HG02623 (cell line): ENCODE measurements around the gene CNGA2.

ENCODE experiments used
- ATAC-seq: cut with Tn5 transposase; IDR thresholded peaks from one replicate; pipeline ENCODE4 v1.9.1; 2021; ENCODE audit warnings: moderate library complexity; ENCODE audit not compliant: unreplicated experiment

Gene CNGA2

GRCh38 chrX:151711154-151711553 is 23.4 kb upstream of the CNGA2 start:
- ATAC-seq, result no peak

DNA sequence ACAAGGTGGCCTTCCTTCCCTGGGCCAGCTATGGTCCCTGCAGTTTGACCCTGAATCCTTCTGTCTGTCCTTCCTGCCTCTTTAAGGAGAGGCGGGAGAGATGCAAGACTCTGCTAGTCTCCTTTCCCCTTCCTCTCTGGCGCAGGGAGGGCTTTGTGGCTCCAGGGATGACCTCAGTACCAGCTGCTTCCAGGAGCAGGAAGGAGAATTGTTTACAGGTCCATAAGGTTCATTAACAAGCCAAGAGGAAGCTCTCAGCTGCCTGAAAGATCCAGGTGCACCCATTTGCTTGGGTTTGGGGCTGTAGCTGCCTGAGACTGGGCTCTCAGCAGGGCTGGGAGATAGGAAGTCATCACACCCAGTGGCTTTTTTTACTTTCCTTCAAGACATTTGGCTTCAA is 22.8 kb upstream of the CNGA2 start:
- no peak for ATAC-seq

- no peak for ATAC-seq
Measured at GRCh38 chrX:151712253-151712652, 22.3 kb upstream of the CNGA2 start.

GRCh38 chrX:151713849-151714248 is 20.7 kb upstream of the CNGA2 start:
- no peak for ATAC-seq

GRCh38 chrX:151714362-151714761 is 20.2 kb upstream of the CNGA2 start:
- ATAC-seq, result no peak

GRCh38 chrX:151715752-151716151 is 18.8 kb upstream of the CNGA2 start, which contains the start of gene FATE1:
FATE1 (plus strand) TSS chrX:151716035; CDS start chrX:151716120, 85 bp downstream.
- no peak for ATAC-seq

GRCh38 chrX:151722241-151722846 is 12.2 kb upstream of the CNGA2 start:
- no peak for ATAC-seq

- ATAC-seq, result no peak
Measured at GRCh38 chrX:151723156-151723760, 11.3 kb upstream of the CNGA2 start.

GRCh38 chrX:151724563-151725337 is 9.8 kb upstream of the CNGA2 start:
- ATAC-seq, result no peak

DNA sequence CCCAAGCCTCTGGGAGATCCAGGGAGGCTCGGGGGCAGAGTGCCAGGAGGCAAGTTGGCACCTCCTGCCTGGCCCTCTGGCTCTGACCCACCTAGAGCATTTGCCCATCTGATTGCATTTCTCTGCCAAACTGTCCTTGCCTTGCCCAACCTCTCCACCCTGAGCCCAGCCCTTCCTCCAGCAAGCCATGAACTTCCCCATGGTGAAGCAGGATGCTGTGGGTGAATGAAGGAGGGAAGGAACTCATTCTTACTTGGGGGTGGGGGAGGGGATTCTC is 9.3 kb upstream of the CNGA2 start:
- no peak for ATAC-seq

- ATAC-seq, result no peak
Measured at GRCh38 chrX:151726751-151727150, 7.8 kb upstream of the CNGA2 start.

GRCh38 chrX:151727346-151727745 is 7.2 kb upstream of the CNGA2 start:
- no peak for ATAC-seq

GRCh38 chrX:151729056-151729725 is 5.4 kb upstream of the CNGA2 start:
- ATAC-seq, result no peak

DNA sequence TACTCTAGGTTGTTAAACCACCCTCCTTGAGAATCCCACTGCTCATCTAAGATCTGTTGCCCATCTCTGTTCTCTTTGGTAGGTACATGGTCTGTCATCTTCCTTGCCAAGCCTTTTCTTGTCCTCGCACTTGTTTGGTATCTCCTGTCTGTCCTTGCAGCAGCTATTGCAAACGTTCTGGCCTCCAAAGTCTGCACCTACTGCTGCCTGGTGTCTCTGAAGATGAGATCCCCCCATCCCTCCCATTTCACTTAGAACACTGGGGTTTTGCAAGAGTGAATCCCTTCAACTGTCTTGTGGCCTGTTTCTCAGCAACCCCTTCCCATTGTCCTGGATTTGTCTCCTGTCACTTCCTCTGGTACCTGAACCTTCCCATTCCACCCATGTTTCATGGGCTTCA is 673 bp downstream of the CNGA2 start:
- no peak for ATAC-seq

DNA sequence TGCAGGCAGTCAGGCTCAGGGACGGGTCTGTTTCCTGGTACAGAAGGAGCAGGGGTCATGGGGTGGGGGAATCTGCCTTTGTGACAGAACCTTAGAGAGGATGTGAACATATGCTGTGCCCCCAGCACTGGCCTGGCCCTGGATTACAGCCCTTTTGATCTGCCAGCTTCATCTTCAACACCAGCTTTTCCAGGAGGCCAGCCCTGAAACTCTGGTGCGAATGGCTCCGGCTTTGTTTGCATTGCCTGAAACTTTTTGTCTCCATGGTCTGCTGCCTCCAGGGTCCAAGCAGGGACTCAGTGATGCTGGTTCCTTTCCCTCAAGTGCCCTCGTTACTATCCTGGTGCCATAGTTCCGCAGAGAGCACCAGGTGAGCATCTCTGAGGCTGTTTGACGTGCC is 2.1 kb downstream of the CNGA2 start:
- ATAC-seq, result no peak

DNA sequence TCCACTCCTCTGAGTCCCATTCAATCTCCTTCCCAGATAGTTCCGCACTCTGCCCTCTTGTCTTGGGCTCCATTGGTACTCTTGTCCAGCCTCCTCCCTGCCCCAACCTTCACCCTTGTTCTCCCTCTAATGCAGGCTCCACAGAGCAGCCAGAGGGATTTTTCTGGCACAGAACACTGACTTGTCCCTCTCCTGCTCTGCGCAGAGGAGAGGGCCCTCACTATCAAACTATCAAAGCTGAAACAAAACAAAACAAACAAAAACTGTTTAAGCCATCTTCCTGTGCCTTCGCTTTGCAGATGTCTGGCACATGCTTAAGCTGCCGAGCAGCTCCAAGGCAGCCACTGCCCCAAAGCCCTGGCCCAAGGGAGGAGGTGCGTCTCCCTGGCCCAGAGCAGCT is 2.9 kb downstream of the CNGA2 start:
- no peak for ATAC-seq

DNA sequence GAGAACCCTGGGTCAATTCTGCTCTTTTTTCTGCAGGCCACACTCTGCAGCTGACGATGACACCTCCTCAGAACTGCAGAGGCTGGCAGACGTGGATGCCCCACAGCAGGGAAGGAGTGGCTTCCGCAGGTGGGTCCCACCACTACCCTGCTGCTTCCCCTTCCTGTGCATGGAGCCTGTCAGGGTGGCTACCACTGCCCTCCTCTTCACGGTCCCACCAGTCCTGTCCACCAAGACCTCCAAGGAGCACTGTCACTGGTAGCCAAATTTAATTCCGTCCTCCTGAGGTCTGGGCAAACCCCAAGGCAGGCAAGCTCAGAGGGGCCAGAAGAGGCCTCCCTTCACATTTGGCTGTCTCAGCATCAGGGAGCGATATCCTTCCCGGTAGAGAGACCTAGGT is 4.2 kb downstream of the CNGA2 start:
- no peak for ATAC-seq

DNA sequence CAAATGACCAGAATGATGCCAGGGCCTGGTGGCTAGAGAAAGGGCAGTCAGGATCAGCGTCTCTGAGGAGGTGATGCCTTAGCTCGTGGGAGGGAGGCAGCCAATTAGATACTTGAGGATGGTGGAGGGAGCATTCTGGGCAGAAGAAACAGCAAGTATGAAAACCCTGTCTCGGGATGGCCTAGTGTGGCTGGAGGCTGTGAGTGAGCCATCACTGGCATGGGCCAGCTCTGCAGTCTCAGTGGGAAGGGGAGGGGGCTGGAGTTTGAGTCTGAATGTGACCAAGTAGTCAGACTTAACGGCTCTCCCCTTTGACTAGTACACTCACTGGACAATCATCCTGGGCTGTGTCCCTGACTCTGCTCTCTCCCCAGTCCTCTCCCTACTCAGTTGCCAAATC is 7.1 kb downstream of the CNGA2 start:
- ATAC-seq, result no peak

DNA sequence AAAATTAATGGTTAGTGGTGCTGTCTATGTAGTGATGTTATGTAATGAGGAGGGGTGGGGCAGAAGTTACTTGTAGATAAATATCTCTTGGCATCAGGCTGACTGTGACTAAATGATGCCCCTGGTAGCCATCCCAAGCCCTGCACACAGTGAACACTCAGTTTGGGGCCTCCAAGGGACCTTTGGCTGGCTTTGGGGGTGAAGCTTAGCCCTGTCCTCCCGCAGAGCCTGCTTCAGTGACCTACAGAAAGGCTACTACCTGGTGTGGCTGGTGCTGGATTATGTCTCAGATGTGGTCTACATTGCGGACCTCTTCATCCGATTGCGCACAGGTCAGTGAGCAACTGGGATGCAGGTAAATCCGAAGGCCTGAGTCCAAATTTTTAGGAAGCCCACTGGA is 7.8 kb downstream of the CNGA2 start:
- ATAC-seq, result no peak

DNA sequence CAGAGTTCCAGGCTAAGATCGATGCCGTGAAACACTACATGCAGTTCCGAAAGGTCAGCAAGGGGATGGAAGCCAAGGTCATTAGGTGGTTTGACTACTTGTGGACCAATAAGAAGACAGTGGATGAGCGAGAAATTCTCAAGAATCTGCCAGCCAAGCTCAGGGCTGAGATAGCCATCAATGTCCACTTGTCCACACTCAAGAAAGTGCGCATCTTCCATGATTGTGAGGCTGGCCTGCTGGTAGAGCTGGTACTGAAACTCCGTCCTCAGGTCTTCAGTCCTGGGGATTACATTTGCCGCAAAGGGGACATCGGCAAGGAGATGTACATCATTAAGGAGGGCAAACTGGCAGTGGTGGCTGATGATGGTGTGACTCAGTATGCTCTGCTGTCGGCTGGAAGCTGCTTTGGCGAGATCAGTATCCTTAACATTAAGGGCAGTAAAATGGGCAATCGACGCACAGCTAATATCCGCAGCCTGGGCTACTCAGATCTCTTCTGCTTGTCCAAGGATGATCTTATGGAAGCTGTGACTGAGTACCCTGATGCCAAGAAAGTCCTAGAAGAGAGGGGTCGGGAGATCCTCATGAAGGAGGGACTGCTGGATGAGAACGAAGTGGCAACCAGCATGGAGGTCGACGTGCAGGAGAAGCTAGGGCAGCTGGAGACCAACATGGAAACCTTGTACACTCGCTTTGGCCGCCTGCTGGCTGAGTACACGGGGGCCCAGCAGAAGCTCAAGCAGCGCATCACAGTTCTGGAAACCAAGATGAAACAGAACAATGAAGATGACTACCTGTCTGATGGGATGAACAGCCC is 9.3 kb downstream of the CNGA2 start:
- no peak for ATAC-seq

- ATAC-seq, result no peak
Measured at GRCh38 chrX:151745651-151746050, 11.1 kb downstream of the CNGA2 start.
